ENCODE data around the gene GLI1. TPM values are rescaled to one million over a fixed set of nuclear protein-coding genes. Genes with fewer than 3 reads are reported as not detected.
A peak's percentile ranks its signal among the peaks of the same experiment; 100 is the strongest.

GLI1 gene
- total and polyA plus RNA-seq, 10 donors: 0.46 to 3.6 (median 1.0) TPM

DNA sequence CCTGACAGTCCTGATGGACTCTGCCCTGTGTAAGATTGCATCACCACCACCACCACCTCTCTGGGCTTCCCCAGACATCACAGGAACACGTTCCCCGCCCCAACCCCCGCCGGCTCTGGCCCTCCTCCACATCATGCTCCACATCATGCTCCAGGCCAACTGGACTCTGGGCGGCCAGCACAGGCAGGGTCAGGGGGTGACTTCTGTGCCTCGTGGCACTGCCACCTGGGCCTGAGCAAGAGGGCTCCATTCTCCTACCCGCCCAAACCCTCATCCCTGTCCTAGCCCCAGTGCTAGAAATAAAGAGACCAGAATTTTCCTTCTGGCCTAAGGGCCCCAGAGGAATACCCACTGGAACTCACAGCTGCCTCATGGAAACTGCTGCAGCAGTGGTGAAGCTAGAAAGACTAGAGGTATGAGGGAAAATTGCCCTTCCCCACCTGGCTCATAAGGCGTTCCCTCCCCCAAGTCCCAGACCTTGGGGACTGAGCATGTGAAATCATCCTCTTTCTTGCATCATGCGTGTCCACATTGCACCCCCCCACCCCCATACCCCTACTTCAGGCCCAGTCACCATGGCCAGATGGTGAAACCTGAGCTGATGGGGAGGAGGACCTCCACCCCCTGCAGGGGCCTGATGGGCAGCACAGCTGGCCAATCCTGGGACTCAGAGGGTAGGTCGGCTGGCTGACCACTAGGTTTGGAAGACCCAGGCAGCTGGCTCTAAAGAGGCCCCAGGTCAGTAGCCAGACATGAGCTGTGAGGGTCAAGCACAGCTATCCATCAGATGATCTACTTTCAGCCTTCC lies 4.8 kb upstream of the GLI1 start, which contains the start of gene INHBE:
Gene INHBE (plus strand): TSS at position 742 of the 808 bp plus-strand sequence. CDS start 230 bp downstream, outside the sequence.
- intact Hi-C loops (cut with DNase I; ENCODE audit: low total_unique reads): loop anchor here (5.0 kb wide), 1 partner anchor 192 kb away; no protein-coding TSS in a partner anchor
- no peaks in the 10 kb centered on the region for H3K36me3 ChIP-seq
- DNase-seq: peak; percentile 72
- H3K4me3 ChIP-seq: peak within 1 kb of the TSS in 1 of 8 donors; percentile 35
- peaks cover 0 to 9% (median 0%) of the 10 kb centered on the region in 7 donors for H3K27me3 ChIP-seq (replicated peaks in 1 of 7)
- H3K9me3 ChIP-seq: no peaks in the 10 kb centered on the region
- WGBS, 5 donors: 58 to 84% (median 70%) methylated on average over 9 to 10 of the region's 10 CpGs
- H3K27ac ChIP-seq: no peak within 1 kb of the TSS
- TF ChIP-seq POLR2AphosphoS5 (IDR thresholded peaks at IDR 0.05) (no peak), POLR2A (IDR thresholded peaks at IDR 0.05) (no peak)
- TF ChIP-seq, protein P1, sequence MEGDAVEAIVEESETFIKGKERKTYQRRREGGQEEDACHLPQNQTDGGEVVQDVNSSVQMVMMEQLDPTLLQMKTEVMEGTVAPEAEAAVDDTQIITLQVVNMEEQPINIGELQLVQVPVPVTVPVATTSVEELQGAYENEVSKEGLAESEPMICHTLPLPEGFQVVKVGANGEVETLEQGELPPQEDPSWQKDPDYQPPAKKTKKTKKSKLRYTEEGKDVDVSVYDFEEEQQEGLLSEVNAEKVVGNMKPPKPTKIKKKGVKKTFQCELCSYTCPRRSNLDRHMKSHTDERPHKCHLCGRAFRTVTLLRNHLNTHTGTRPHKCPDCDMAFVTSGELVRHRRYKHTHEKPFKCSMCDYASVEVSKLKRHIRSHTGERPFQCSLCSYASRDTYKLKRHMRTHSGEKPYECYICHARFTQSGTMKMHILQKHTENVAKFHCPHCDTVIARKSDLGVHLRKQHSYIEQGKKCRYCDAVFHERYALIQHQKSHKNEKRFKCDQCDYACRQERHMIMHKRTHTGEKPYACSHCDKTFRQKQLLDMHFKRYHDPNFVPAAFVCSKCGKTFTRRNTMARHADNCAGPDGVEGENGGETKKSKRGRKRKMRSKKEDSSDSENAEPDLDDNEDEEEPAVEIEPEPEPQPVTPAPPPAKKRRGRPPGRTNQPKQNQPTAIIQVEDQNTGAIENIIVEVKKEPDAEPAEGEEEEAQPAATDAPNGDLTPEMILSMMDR (IDR thresholded peaks at IDR 0.05 in 8 of 11, conservative IDR thresholded peaks at IDR 0.05 in 3 of 11): no peak
- peaks cover 6 to 38% (median 13%) of the 10 kb centered on the region in 6 donors for H3K4me1 ChIP-seq

DNA sequence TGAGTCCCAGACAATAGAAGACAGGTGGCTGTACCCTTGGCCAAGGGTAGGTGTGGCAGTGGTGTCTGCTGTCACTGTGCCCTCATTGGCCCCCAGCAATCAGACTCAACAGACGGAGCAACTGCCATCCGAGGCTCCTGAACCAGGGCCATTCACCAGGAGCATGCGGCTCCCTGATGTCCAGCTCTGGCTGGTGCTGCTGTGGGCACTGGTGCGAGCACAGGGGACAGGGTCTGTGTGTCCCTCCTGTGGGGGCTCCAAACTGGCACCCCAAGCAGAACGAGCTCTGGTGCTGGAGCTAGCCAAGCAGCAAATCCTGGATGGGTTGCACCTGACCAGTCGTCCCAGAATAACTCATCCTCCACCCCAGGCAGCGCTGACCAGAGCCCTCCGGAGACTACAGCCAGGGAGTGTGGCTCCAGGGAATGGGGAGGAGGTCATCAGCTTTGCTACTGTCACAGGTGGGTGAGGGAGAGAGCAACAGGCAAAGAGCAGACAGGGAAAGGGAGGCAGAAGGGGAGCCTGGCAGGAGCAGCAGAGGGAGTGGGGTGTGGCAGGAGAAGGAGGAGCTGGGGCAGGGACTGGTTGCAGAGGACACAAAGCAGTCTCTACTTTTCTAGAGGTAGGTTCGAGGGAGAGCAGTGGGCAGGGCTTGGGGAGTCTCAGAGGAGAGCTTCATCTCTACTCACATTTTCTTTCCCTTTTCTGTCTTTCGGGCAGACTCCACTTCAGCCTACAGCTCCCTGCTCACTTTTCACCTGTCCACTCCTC lies 4.0 kb upstream of the GLI1 start:
- H3K4me3 ChIP-seq: peak overlapping the region in 1 of 8 donors; percentile 35
- H3K27ac ChIP-seq: no peak overlapping the region
- 56 to 67% (median 63%) methylated on average over 5 to 10 of the region's 10 CpGs for WGBS, 5 donors
- peaks cover 0 to 17% (median 0%) of the 10 kb centered on the region in 7 donors for H3K27me3 ChIP-seq (replicated peaks in 1 of 7)
- H3K36me3 ChIP-seq: no peaks in the 10 kb centered on the region
- no peak for TF ChIP-seq POLR2AphosphoS5 (IDR thresholded peaks at IDR 0.05)
- TF ChIP-seq, protein P1 (IDR thresholded peaks at IDR 0.05 in 8 of 11, conservative IDR thresholded peaks at IDR 0.05 in 3 of 11): no peak
- TF ChIP-seq POLR2A (IDR thresholded peaks at IDR 0.05): no peak
- intact Hi-C loops (cut with DNase I; ENCODE audit: low total_unique reads): no loop called here
- no peaks in the 10 kb centered on the region for H3K9me3 ChIP-seq
- H3K4me1 ChIP-seq: peaks cover 14 to 46% (median 20%) of the 10 kb centered on the region in 6 donors
- peak; percentile 68 for DNase-seq

DNA sequence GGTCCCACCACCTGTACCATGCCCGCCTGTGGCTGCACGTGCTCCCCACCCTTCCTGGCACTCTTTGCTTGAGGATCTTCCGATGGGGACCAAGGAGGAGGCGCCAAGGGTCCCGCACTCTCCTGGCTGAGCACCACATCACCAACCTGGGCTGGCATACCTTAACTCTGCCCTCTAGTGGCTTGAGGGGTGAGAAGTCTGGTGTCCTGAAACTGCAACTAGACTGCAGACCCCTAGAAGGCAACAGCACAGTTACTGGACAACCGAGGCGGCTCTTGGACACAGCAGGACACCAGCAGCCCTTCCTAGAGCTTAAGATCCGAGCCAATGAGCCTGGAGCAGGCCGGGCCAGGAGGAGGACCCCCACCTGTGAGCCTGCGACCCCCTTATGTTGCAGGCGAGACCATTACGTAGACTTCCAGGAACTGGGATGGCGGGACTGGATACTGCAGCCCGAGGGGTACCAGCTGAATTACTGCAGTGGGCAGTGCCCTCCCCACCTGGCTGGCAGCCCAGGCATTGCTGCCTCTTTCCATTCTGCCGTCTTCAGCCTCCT lies 3.4 kb upstream of the GLI1 start:
- Histone ChIP-seq H3K27me3 (replicated peaks in 1 of 7) (peaks cover 0 to 23% (median 6%) of the 10 kb centered on the region in 7 donors), H3K4me3 (peak overlapping the region in 1 of 8 donors; percentile 35), H3K9me3 (no peaks in the 10 kb centered on the region), H3K36me3 (no peaks in the 10 kb centered on the region), H3K4me1 (peaks cover 20 to 52% (median 27%) of the 10 kb centered on the region in 6 donors), H3K27ac (no peak overlapping the region)
- intact Hi-C loops (cut with DNase I; ENCODE audit: low total_unique reads): no loop called here
- DNase-seq: peak; percentile 76
- TF ChIP-seq POLR2AphosphoS5 (IDR thresholded peaks at IDR 0.05): no peak
- no peak for TF ChIP-seq POLR2A (IDR thresholded peaks at IDR 0.05)
- TF ChIP-seq, protein P1 (IDR thresholded peaks at IDR 0.05 in 8 of 11, conservative IDR thresholded peaks at IDR 0.05 in 3 of 11): peak in 9 of 11 experiments; percentile 25 to 73 (median 51)
- WGBS, 5 donors: 28 to 40% (median 38%) methylated on average over 12 to 15 of the region's 15 CpGs
